Activated B cell treated with CpG ODN at 0.5 μM for 24 hours (primary cell): ENCODE data around the gene IRAK1. TPM values are rescaled to one million over a fixed set of nuclear protein-coding genes. Genes with fewer than 3 reads are reported as not detected.

Experiments used
- ATAC-seq: fragments of 200-7000 bp; cut with Tn5 transposase; one replicate; pipeline ENCODE4 v1.10.0; 2021; ENCODE audit warnings: low read depth, mild to moderate bottlenecking, moderate library complexity
- CTCF ChIA-PET: fragments of 350-600 bp; sonication (Branson Sonifier 250); formaldehyde crosslinking; loops from one replicate; lab custom pipeline; 2021; ENCODE audit warnings: antibody characterized with exemption; lab: Charles Lee
- POLR2A ChIA-PET: fragments of 350-600 bp; sonication (Branson Sonifier 250); formaldehyde crosslinking; loops from one replicate; lab custom pipeline; 2021; ENCODE audit warnings: antibody characterized with exemption; lab: Charles Lee
- DNase-seq: peaks from one replicate; pipeline ENCODE4 v3.0.0; 2022
- H3K27ac Mint-ChIP-seq: one replicate; pipeline ENCODE4 v1.8.0; 2020; ENCODE audit warnings: mixed read lengths
- H3K27me3 Mint-ChIP-seq: one replicate; pipeline ENCODE4 v1.8.0; 2021; ENCODE audit warnings: mixed read lengths
- H3K36me3 Mint-ChIP-seq: one replicate; pipeline ENCODE4 v1.8.0; 2021; ENCODE audit warnings: low read depth, mixed read lengths
- H3K4me1 Mint-ChIP-seq: one replicate; pipeline ENCODE4 v1.8.0; 2021; ENCODE audit warnings: mixed read lengths
- H3K4me3 Mint-ChIP-seq: one replicate; pipeline ENCODE4 v1.8.0; 2020; ENCODE audit warnings: mild to moderate bottlenecking, mixed read lengths
- H3K9me3 Mint-ChIP-seq: one replicate; pipeline ENCODE4 v1.8.0; 2020; ENCODE audit warnings: mixed read lengths
- intact Hi-C: fragments of 100-400 bp; cut with micrococcal nuclease; formaldehyde crosslinking; loops from one replicate; pipeline ENCODE4 v1.15.1; 2024
- total RNA-seq: library from RNA; stranded (reverse); gene quantifications from 2 replicates; pipeline ENCODE4 v1.2.3, GENCODE V29; 2022
- TF ChIP-seq, protein P1 (sequence below): fragments of 200-600 bp; IDR thresholded peaks from one replicate; pipeline ENCODE4 v1.8.0; 2022; ENCODE audit warnings: antibody characterized with exemption, mild to moderate bottlenecking

The IRAK1 gene
- total RNA-seq, 1 donor from 2014 or later, result 146 TPM

DNA sequence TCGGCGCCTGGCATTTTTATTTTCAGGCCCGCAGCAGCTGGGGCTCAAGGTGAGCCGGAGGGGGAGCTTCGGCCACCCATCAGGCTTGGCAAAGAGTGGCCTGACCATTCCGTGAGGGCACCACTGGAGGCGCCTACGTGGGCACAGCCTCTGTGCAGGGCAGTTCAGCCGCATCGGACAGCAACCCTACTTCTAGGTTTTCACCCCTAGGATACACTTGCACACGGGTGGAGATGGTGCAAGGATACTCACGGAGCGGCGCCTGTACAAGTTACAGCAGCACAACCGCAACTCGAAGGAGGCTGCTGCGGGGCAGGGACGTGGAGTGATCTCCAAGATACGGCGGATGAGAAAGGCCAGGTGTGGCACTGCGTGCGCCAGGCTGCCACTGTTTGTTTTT, 58.9 kb downstream of the IRAK1 start:
- ATAC-seq, result no peak
- no peak overlapping the region for H3K4me3 Mint-ChIP-seq
- TF ChIP-seq, protein P1, sequence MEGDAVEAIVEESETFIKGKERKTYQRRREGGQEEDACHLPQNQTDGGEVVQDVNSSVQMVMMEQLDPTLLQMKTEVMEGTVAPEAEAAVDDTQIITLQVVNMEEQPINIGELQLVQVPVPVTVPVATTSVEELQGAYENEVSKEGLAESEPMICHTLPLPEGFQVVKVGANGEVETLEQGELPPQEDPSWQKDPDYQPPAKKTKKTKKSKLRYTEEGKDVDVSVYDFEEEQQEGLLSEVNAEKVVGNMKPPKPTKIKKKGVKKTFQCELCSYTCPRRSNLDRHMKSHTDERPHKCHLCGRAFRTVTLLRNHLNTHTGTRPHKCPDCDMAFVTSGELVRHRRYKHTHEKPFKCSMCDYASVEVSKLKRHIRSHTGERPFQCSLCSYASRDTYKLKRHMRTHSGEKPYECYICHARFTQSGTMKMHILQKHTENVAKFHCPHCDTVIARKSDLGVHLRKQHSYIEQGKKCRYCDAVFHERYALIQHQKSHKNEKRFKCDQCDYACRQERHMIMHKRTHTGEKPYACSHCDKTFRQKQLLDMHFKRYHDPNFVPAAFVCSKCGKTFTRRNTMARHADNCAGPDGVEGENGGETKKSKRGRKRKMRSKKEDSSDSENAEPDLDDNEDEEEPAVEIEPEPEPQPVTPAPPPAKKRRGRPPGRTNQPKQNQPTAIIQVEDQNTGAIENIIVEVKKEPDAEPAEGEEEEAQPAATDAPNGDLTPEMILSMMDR, result no peak
- H3K27ac Mint-ChIP-seq, result no peak overlapping the region
- intact Hi-C loops, result loop anchor here (5.0 kb wide), 1 partner anchor 1003 kb away; no protein-coding TSS in a partner anchor
- H3K36me3 Mint-ChIP-seq, result peaks cover 60% of the 10 kb centered on the region
- CTCF ChIA-PET, result no interaction called here
- no peaks in the 10 kb centered on the region for H3K9me3 Mint-ChIP-seq
- no peak for DNase-seq
- POLR2A ChIA-PET, result interaction anchor here (1.5 kb wide), 1 partner anchor 9 kb away, joined by 3 read pairs; no protein-coding TSS in a partner anchor
- H3K4me1 Mint-ChIP-seq, result peaks cover 13% of the 10 kb centered on the region
- H3K27me3 Mint-ChIP-seq, result no peaks in the 10 kb centered on the region

Other genes starting within 250 kb of the IRAK1 start
- not detected in 2 replicates for gene SRPK3, start 238.9 kb downstream of the IRAK1 start, total RNA-seq
- 58.5 and 60.3 TPM in 2 replicates for gene IDH3G, start 225.5 kb downstream of the IRAK1 start, total RNA-seq
- gene SSR4, start 225.2 kb downstream of the IRAK1 start, total RNA-seq, result 160 and 175 TPM in 2 replicates
- gene PDZD4, start 189.4 kb downstream of the IRAK1 start, total RNA-seq, result 0.07 TPM in 1 of 2 replicates, not detected in the other
- gene L1CAM, start 133.7 kb downstream of the IRAK1 start, total RNA-seq, result 7.3 and 11.0 TPM in 2 replicates
- not detected in 2 replicates for gene AVPR2, start 115.2 kb downstream of the IRAK1 start, total RNA-seq
- 151 and 158 TPM in 2 replicates for gene ARHGAP4, start 93.6 kb downstream of the IRAK1 start, total RNA-seq
- gene NAA10, start 84.9 kb downstream of the IRAK1 start, total RNA-seq, result 94.8 and 109 TPM in 2 replicates
- gene RENBP, start 75.3 kb downstream of the IRAK1 start, total RNA-seq, result 14.5 and 20.2 TPM in 2 replicates
- gene HCFC1, start 48.1 kb downstream of the IRAK1 start, total RNA-seq, result 72.5 and 79.4 TPM in 2 replicates
- 2.0 and 2.9 TPM in 2 replicates for gene TMEM187, start 47.1 kb downstream of the IRAK1 start, total RNA-seq
- gene MECP2, start 77.8 kb upstream of the IRAK1 start, total RNA-seq, result 56.8 and 69.0 TPM in 2 replicates
- gene OPN1LW, start 124.3 kb upstream of the IRAK1 start, total RNA-seq, result not detected in 2 replicates
- not detected in 2 replicates for gene OPN1MW, start 162.7 kb upstream of the IRAK1 start, total RNA-seq
- not detected in 2 replicates for gene OPN1MW2, start 199.9 kb upstream of the IRAK1 start, total RNA-seq
- not detected in 2 replicates for gene OPN1MW3, start 237.7 kb upstream of the IRAK1 start, total RNA-seq